ENCODE data around the gene LYPD6B.

The LYPD6B gene

GRCh38 chr2:149164296-149164695, 125.8 kb downstream of the LYPD6B start:
- peak; percentile 11 for DNase-seq (ENCODE audit: low read depth)
- no peak for TF ChIP-seq CTCF (conservative IDR thresholded peaks at IDR 0.05; ENCODE audit: low read length)
- H3K4me3 ChIP-seq (ENCODE audit: low read length), result no peak overlapping the region

- no peak for TF ChIP-seq CTCF (conservative IDR thresholded peaks at IDR 0.05; ENCODE audit: low read length)
- DNase-seq (ENCODE audit: low read depth), result no peak
- no peak overlapping the region for H3K4me3 ChIP-seq (ENCODE audit: low read length)
Measured at GRCh38 chr2:149164827-149165226, 126.3 kb downstream of the LYPD6B start.

- DNase-seq (ENCODE audit: low read depth), result peak; percentile 48
- H3K4me3 ChIP-seq (ENCODE audit: low read length), result no peak overlapping the region
- TF ChIP-seq CTCF (conservative IDR thresholded peaks at IDR 0.05; ENCODE audit: low read length), result no peak
Measured at GRCh38 chr2:149167001-149167780, 128.7 kb downstream of the LYPD6B start.

DNA sequence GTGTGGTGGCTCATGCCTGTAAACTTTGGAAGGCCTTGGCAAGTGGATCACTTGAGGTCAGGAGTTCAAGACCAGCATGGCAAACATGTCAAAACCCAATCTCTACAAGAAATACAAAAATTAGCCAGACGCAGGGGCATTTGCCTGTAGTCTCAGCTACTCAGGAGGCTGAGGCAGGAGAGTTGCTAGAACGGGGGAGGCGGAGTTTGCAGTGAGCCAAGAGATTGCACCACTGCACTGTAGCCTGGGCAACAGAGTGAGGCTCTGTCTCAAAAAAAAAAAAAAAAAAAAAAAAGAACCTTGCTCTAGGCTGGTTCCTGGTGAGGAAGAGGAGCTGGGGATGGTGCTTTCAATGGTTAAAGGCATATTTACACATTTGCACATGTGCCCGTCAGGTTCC, 129.4 kb downstream of the LYPD6B start:
- H3K4me3 ChIP-seq (ENCODE audit: low read length), result no peak overlapping the region
- no peak for TF ChIP-seq CTCF (conservative IDR thresholded peaks at IDR 0.05; ENCODE audit: low read length)
- peak; percentile 32 for DNase-seq (ENCODE audit: low read depth)

- DNase-seq (ENCODE audit: low read depth), result no peak
- no peak overlapping the region for H3K4me3 ChIP-seq (ENCODE audit: low read length)
- TF ChIP-seq CTCF (conservative IDR thresholded peaks at IDR 0.05; ENCODE audit: low read length), result no peak
Measured at GRCh38 chr2:149169656-149170055, 131.2 kb downstream of the LYPD6B start.

DNA sequence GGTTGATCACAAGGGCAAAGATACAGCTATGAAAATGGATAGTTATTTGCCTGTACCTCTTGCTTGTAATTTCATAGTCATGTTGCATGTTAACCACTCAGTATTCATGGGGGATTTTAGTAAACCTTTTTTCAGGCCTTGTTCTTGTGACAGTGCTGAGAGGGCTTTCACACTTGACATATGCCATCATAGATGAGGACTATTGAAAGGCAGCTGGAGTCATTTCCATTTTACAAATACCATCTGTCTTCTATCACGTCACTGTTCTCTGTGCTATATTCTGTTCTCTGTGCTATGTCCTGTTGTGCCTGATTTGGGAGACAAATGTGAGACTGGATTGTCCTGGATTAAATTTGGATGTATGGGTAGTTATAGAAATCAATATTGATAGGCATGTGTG, 131.7 kb downstream of the LYPD6B start:
- TF ChIP-seq CTCF (conservative IDR thresholded peaks at IDR 0.05; ENCODE audit: low read length), result no peak
- no peak for DNase-seq (ENCODE audit: low read depth)
- H3K4me3 ChIP-seq (ENCODE audit: low read length), result no peak overlapping the region

DNA sequence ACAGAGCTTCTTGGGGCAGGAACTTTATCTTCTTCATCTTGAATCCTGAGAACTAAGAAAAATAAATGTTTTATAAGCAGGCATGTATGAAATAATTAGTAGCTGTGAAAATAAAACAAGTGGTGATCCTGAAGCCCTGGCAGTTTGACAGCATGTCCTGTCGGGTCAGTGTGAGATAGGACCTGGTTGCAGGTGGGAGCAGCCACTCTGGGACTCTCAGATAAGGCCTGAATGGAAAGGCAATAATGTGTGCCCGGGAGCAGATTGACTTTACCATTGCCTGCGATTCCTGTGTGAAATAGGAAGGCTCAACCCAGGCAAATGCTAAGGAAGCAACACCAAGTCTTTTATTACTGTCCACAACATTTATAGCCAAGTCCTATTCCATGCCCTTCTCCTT, 132.4 kb downstream of the LYPD6B start:
- DNase-seq (ENCODE audit: low read depth), result no peak
- no peak overlapping the region for H3K4me3 ChIP-seq (ENCODE audit: low read length)
- TF ChIP-seq CTCF (conservative IDR thresholded peaks at IDR 0.05; ENCODE audit: low read length), result no peak

Measured in AG10803 (cell line).